C4-2B (cell line): ENCODE measurements around the gene PNRC2.

Experiments used
- CTCF ChIP-seq: fragments of 450-650 bp; conservative IDR thresholded peaks from 2 replicates; pipeline ENCODE4 v1.5.1; 2017; ENCODE audit warnings: mild to moderate bottlenecking
- ZFX ChIP-seq: fragments of 450-650 bp; IDR thresholded peaks from 2 replicates; pipeline ENCODE4 v1.6.1; 2017

- TF ChIP-seq CTCF = no peak
- no peak for TF ChIP-seq ZFX
Observed at GRCh38 chr1:23910553-23911246, 48.9 kb upstream of the PNRC2 start.
